Panc1 (cell line): ENCODE measurements around the gene KCTD14. TPM values are rescaled to one million over a fixed set of nuclear protein-coding genes. Genes with fewer than 3 reads are reported as not detected.

ENCODE experiments used
- ATAC-seq: fragments of 200-7000 bp; cut with Tn5 transposase; 2 replicates; pipeline ENCODE4 v1.9.1; 2020; ENCODE audit warnings: mild to moderate bottlenecking, moderate library complexity
- BruUV-seq: library from RNA; stranded (reverse); fragments of 400-500 nt; replicated peaks from 2 replicates; lab custom pipeline; 2021; lab: Mats Ljungman, UMichigan
- CTCF ChIA-PET: fragments of 300-600 bp; sonication (Branson Sonifier 250); formaldehyde crosslinking; loops from one replicate; lab custom pipeline; 2022; ENCODE audit warnings: antibody characterized with exemption; lab: Charles Lee
- POLR2A ChIA-PET: fragments of 300-600 bp; sonication (Branson Sonifier 250); formaldehyde crosslinking; loops from one replicate; lab custom pipeline; 2022; ENCODE audit warnings: antibody characterized with exemption; lab: Charles Lee
- DNase-seq: peaks from one replicate; pipeline ENCODE4 v3.0.0-alpha.2; 2010; ENCODE audit warnings: low read depth, low spot score
- H3K27ac ChIP-seq: 2 replicates; pipeline ENCODE4 v1.5.1; 2011; ENCODE audit warnings: mild to moderate bottlenecking, low read length, inconsistent platforms
- H3K27me3 ChIP-seq: fragments of 200-500 bp; sonication (Bioruptor generic); 2 replicates; pipeline ENCODE4 v1.6.0; 2014; ENCODE audit warnings: low read length, inconsistent platforms; ENCODE audit not compliant: control insufficient read depth, insufficient read depth
- H3K36me3 ChIP-seq: fragments of 200-500 bp; sonication (Bioruptor generic); 2 replicates; pipeline ENCODE4 v1.5.1; 2014; ENCODE audit warnings: inconsistent platforms, mild to moderate bottlenecking, low read length, moderate library complexity; ENCODE audit not compliant: control insufficient read depth, insufficient read depth
- H3K4me1 ChIP-seq: 2 replicates; pipeline ENCODE4 v1.5.1; 2011; ENCODE audit warnings: inconsistent platforms, mild to moderate bottlenecking, low read length, moderate library complexity; ENCODE audit not compliant: control insufficient read depth, insufficient read depth
- H3K4me3 ChIP-seq, 2 experiments: 2 replicates each; pipeline ENCODE4 v1.5.1; 2011 to 2012; ENCODE audit warnings: low read depth in 2 of 2, low read length in 2 of 2, mild to moderate bottlenecking in 2 of 2, inconsistent platforms in 1 of 2, moderate library complexity in 1 of 2
- H3K9me3 ChIP-seq: fragments of 200-500 bp; sonication (Bioruptor generic); 2 replicates; pipeline ENCODE4 v1.5.1; 2014; ENCODE audit warnings: low read depth, mild to moderate bottlenecking, inconsistent platforms, low read length, moderate library complexity; ENCODE audit not compliant: control insufficient read depth, insufficient read depth
- POLR2AphosphoS5 ChIP-seq: IDR thresholded peaks from 2 replicates; pipeline ENCODE4 v1.6.1; 2012; ENCODE audit warnings: mild to moderate bottlenecking, low read depth, low read length, moderate library complexity
- SIN3A ChIP-seq: IDR thresholded peaks from 2 replicates; pipeline ENCODE4 v1.6.1; 2012; ENCODE audit warnings: low read depth, mild to moderate bottlenecking, low read length, moderate library complexity, borderline replicate concordance; ENCODE audit not compliant: insufficient read depth
- TCF7L2 ChIP-seq: IDR thresholded peaks from 2 replicates; pipeline ENCODE4 v1.6.1; 2011; ENCODE audit warnings: mild to moderate bottlenecking, low read depth, low read length, inconsistent platforms
- in situ Hi-C: cut with HindIII; loops from 2 replicates; pipeline ENCODE4 v1.10.0; 2016; ENCODE audit warnings: low sequenced_read_pairs, low pct_unique_long_range_greater_than_20kb
- intact Hi-C: fragments of 100-400 bp; cut with micrococcal nuclease; formaldehyde crosslinking; loops from one replicate; pipeline ENCODE4 v1.10.0; 2022; ENCODE audit not compliant: unreplicated experiment
- total RNA-seq: library from RNA; stranded (reverse); gene quantifications from one replicate; pipeline ENCODE4 v1.2.1, GENCODE V29; 2021; ENCODE audit not compliant: unreplicated experiment
- TF ChIP-seq, protein P1 (sequence below): fragments of 450-650 bp; IDR thresholded peaks from 2 replicates; pipeline ENCODE4 v1.5.1; 2017; ENCODE audit warnings: mild to moderate bottlenecking
- TF ChIP-seq, protein P2 (sequence below), 2 experiments: IDR thresholded peaks; 2 replicates each; pipeline ENCODE4 v1.6.1; 2011 to 2012; ENCODE audit warnings: low read depth in 2 of 2, control low read depth in 1 of 2, low read length in 1 of 2, mild to moderate bottlenecking in 1 of 2, moderate library complexity in 1 of 2; ENCODE audit not compliant: insufficient read depth in 1 of 2

KCTD14 gene
- total RNA-seq, 1 experiment from 2014 or later = 19.3 TPM

DNA sequence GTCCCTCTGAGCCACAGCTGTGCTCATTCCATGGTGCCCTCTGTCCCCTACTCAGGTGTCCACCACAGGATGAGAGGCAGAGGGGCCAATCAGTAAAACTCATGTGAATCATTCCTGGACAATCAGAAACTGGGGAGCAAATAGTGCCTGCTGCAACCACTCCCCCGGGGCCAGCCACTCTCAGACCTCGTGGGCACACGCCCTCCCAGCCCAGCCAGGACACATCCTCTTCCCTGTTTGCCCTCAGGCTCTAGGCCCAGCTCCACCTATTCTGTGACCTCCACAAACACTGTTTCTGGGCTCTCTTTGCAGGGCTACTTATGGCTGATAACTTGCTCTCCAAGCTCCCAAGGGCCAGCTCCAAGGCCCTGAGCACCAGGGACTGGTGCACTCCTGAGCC lies 14.0 kb upstream of the KCTD14 start:
- intact Hi-C loops = no loop called here
- DNase-seq (no peak), ATAC-seq (no peak)
- H3K36me3 ChIP-seq = no peaks in the 10 kb centered on the region
- H3K27ac ChIP-seq = no peak overlapping the region
- ChIA-PET POLR2A (no interaction called here), CTCF (interaction anchor here (0.6 kb wide), 1 partner anchor 8 kb away, joined by 5 read pairs; no protein-coding TSS in a partner anchor)
- BruUV-seq = no TSS peak
- peaks cover 10% of the 10 kb centered on the region for H3K4me1 ChIP-seq
- H3K9me3 ChIP-seq = no peaks in the 10 kb centered on the region
- no peaks in the 10 kb centered on the region for H3K27me3 ChIP-seq
- H3K4me3 ChIP-seq = no peak overlapping the region
- in situ Hi-C loops = no loop called here
- TF ChIP-seq POLR2AphosphoS5 = no peak
- TF ChIP-seq, protein P1, sequence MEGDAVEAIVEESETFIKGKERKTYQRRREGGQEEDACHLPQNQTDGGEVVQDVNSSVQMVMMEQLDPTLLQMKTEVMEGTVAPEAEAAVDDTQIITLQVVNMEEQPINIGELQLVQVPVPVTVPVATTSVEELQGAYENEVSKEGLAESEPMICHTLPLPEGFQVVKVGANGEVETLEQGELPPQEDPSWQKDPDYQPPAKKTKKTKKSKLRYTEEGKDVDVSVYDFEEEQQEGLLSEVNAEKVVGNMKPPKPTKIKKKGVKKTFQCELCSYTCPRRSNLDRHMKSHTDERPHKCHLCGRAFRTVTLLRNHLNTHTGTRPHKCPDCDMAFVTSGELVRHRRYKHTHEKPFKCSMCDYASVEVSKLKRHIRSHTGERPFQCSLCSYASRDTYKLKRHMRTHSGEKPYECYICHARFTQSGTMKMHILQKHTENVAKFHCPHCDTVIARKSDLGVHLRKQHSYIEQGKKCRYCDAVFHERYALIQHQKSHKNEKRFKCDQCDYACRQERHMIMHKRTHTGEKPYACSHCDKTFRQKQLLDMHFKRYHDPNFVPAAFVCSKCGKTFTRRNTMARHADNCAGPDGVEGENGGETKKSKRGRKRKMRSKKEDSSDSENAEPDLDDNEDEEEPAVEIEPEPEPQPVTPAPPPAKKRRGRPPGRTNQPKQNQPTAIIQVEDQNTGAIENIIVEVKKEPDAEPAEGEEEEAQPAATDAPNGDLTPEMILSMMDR = no peak
- no peak for TF ChIP-seq SIN3A
- TF ChIP-seq, protein P2, sequence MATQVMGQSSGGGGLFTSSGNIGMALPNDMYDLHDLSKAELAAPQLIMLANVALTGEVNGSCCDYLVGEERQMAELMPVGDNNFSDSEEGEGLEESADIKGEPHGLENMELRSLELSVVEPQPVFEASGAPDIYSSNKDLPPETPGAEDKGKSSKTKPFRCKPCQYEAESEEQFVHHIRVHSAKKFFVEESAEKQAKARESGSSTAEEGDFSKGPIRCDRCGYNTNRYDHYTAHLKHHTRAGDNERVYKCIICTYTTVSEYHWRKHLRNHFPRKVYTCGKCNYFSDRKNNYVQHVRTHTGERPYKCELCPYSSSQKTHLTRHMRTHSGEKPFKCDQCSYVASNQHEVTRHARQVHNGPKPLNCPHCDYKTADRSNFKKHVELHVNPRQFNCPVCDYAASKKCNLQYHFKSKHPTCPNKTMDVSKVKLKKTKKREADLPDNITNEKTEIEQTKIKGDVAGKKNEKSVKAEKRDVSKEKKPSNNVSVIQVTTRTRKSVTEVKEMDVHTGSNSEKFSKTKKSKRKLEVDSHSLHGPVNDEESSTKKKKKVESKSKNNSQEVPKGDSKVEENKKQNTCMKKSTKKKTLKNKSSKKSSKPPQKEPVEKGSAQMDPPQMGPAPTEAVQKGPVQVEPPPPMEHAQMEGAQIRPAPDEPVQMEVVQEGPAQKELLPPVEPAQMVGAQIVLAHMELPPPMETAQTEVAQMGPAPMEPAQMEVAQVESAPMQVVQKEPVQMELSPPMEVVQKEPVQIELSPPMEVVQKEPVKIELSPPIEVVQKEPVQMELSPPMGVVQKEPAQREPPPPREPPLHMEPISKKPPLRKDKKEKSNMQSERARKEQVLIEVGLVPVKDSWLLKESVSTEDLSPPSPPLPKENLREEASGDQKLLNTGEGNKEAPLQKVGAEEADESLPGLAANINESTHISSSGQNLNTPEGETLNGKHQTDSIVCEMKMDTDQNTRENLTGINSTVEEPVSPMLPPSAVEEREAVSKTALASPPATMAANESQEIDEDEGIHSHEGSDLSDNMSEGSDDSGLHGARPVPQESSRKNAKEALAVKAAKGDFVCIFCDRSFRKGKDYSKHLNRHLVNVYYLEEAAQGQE (IDR thresholded peaks at IDR 0.05; ENCODE audit: insufficient read depth in 1 of 2, low read depth in 2 of 2, low read length in 1 of 2) = no peak
- TF ChIP-seq TCF7L2 = no peak

DNA sequence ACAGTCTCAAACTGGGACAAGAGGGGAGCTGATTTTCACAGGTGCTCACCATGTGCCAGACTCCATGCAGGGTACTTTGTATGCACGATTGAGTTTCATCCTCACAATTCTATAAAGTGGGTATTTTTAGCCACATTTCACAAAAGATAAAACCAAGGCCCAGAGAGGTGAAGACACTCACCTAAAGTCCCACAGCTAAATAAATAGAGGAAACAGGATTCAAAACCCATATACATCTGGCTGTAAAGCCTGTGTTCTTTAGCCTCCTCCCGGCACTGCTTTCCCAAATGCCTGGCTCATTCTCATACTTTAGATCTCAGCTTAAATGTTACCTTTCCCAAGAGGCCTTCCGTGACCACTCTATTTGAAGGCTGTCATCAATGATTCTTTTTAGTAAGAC lies 13.2 kb upstream of the KCTD14 start:
- TF ChIP-seq TCF7L2 (no peak), SIN3A (no peak), POLR2AphosphoS5 (no peak)
- TF ChIP-seq, protein P1 = no peak
- TF ChIP-seq, protein P2 (IDR thresholded peaks at IDR 0.05; ENCODE audit: insufficient read depth in 1 of 2, low read depth in 2 of 2, low read length in 1 of 2) = no peak
- no peaks in the 10 kb centered on the region for H3K9me3 ChIP-seq
- peaks cover 14% of the 10 kb centered on the region for H3K4me1 ChIP-seq
- H3K27me3 ChIP-seq = no peaks in the 10 kb centered on the region
- CTCF ChIA-PET = no interaction called here
- intact Hi-C loops = no loop called here
- no peak for ATAC-seq
- BruUV-seq = no TSS peak
- POLR2A ChIA-PET = no interaction called here
- in situ Hi-C loops = no loop called here
- no peaks in the 10 kb centered on the region for H3K36me3 ChIP-seq
- H3K27ac ChIP-seq = no peak overlapping the region
- DNase-seq = no peak
- H3K4me3 ChIP-seq = no peak overlapping the region
